NOMO-1 (cell line): Measurements from ENCODE around the gene PRKCH.

ENCODE experiments used
- DNase-seq, 2 experiments: peaks; one replicate each; lab custom pipeline; 2025; ENCODE audit not compliant: unreplicated experiment in 2 of 2; lab: John Stamatoyannopoulos, UW

PRKCH gene

GRCh38 chr14:61321385-61322010, at the start of gene PRKCH:
Gene PRKCH (plus strand): TSS chr14:61321579. CDS start chr14:61322102, 523 bp downstream.
- DNase-seq: peak; percentile 61 to 71

DNA sequence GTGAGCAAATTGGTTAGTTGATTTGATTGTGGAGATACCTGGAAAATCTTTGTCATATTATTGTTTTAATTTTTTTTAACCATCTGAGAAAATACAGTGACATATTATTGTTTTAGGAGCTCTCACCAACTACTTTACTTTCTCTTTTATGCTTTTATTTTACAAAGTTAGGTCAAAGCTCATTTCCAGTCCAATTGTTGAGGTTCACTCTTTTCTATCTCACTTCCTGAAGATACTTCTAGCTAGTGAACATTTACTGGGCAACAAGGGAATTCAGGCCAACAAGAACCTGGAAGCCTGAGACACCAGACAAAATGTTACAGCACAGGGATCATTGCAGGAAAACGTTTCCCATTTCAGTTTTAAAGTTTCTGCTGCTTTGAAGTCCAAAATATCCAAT, 44.1 kb upstream of the PRKCH start:
- no peak for DNase-seq

- no peak for DNase-seq
These were observed 43.6 kb upstream of the PRKCH start for GRCh38 chr14:61277784-61278183.

DNA sequence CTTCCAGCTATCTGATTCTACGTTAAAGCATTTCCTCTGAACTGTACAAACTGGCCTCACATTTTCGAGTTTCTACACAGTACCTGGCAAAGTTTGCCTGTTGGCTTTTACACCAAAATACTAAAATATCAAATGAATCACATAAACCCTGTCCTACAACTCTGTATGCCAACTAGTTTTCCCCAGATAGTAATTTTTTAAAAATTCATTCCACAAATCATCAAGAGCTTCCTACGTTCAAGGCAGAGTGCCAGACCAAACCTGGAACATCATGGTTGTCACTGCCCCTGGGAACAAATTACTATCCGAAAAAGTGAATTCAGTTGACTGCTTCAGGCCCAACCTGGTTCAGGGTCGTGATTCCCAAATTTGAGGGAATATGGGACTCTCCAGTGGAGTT, 42.3 kb upstream of the PRKCH start:
- no peak for DNase-seq

DNA sequence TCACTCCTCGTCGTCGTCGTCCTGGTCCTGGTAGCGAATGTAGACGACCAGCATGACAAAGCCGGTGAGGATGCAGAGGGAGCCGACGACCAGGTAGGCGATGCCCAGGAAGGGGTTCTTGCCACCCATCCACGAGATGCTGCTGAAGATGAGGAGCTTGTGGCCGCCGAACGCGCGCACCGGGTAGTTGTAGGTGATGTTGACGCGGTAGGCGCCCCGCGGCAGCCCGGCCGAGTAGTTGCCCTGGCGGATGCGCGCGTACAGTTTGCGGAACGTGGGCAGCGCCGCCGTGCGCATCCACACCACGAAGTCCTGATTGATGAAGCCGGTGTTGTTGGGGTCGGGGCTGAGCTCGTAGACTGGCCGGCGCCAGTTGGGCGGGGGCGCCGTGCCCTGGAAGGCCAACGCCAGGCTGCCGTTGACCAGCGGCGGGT, 41.3 kb upstream of the PRKCH start:
- no peak for DNase-seq

DNA sequence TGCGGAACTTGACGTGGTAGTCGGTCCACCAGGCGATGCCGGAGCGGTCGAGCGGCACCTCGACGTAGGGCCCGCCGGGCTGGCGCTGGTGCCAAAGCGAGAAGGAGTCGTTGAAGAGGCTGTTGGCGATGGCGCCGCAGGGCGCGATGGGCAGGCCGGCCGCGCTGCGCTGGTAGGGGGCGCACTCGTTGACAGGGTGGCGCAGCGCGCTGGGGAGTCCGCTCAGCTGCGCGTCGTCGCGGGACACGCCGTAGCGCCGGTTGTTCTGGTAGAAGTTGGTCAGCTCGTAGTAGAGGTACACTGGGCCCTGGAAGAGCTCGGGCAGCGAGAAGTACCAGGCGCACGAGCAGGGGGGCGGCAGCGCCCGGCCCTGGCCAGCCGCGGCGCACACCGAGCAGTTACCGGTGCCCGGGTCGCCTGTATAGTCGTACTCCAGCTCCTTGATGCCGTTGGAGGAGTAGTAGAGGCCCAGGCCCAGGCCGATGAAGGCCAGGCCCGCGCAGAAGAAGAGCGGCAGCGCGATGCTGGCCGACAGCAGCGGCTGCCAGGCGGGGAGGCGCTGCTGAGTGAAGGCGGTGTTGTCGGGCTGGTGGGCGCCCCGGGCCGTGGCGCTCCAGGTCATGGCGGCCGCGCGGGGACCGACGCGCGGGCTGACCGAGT, 40.7 kb upstream of the PRKCH start:
- no peak for DNase-seq

DNA sequence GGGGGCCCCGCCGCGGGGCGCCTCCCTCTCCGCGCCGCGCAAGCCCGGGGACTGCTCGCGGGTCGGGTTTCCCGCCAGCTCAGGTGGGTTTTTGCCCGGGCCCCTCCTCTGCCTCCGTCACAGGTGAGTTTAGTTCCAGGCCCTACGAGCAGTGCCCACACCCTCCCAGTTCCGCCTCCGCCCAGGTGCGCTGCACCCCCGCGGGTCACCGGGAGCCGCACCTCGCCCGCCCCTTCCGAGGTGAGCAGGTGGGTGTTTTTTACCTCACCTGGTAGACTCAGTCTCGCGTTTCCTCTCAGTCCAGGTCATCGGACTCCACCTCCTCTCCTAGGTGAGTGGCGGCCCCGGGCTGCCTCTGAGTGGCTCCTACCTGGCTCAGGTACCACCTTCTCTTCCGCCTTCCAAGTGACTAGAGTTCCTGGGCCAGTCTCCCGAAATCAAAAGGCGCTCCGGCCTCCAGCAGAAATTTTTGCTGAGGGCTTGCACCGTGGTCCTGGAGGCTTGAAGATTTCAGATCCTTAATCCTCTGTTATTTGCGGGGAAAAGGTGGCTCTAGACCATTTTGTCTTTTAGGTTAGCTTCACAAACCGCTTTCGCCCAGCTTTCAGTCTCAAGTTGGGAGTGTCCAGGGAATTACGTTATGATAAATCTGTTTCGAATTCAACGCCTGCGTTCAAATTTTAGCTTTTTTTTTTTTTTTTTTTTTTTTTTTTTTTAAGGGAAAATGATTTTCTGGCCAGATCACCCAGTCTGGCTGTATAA, 40.0 kb upstream of the PRKCH start, which contains the start of gene TMEM30B:
Gene TMEM30B (minus strand): TSS at position 153 of the 762 bp plus-strand sequence. CDS start 191 bp downstream, outside the sequence.
- no peak for DNase-seq

- no peak for DNase-seq
These were observed 39.5 kb upstream of the PRKCH start for GRCh38 chr14:61281948-61282275.

DNA sequence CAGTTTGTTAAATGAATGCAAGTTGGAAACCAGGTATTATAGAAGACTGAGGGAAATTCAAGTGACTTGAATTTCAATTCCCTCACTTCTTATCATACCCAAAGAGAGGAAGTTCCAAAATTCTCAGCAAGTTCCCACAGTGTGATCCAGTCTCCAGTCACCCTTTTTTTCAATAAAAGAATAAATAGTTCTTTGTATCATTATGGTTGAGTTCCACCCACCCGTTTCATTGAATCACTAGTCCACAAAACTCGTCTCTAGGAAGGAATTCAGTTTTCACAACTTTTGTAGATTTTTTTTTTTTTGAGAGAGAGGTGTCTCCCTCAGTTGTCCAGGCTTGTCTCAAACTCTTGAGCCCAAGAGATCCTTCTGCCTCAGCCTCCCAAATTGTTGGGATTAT, 38.6 kb upstream of the PRKCH start:
- DNase-seq: no peak

DNA sequence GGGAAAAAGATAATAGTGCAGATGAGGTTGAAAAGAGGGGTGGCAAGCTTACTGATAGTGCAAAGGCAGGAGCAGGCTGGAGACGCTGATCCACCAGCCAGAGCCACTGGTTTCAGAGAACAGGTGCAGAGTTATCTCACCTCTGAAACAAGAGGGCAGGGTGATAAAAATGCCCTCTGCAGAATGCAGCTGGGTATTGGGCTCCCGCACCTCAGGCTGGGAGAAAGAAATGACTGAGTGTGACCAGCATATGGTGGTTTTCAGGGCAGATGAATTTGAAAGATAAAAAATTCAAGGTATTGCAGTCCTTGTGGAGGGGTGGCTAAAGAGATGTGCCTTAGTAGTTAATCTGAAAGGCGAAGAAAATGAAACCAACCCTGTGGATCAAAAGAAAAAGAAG, 37.4 kb upstream of the PRKCH start:
- no peak for DNase-seq

DNA sequence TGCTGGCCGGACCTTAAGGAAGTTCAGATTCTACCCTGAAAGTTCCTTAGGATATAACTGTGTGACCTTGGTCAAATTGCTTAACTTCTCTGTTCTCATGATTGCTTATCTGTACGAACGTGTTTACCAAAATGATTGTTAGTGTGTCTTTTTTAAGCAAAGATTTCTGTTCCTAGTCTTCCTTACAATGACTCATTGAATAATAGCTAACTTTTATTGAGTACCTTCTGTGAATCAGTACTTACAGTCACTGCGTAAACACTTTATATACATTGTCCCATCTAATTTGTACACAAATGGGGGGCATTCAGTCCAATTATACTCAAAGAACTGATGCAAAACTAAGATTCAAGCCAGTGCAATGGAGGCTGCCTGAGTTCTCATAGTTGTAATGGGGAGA, 36.0 kb upstream of the PRKCH start:
- DNase-seq: no peak

DNA sequence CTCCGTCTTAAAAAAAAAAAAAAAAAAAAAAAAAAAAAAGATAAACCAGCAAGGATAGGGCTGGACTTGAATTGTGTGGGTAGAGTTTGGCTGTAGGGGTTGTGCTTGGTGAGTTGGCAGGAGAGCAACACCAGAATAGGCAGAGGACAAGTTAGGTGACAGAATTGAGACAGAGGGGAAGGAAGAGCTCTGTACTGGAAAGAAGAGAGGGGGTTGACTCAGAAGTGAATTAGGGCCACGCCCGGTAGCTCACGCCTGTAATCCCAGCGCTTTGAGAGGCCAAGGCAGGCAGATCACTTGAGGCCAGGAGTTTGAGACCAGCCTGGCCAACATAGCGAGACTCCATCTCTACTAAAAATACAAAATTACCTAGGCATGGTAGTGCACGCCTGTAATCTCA, 34.2 kb upstream of the PRKCH start:
- no peak for DNase-seq

DNA sequence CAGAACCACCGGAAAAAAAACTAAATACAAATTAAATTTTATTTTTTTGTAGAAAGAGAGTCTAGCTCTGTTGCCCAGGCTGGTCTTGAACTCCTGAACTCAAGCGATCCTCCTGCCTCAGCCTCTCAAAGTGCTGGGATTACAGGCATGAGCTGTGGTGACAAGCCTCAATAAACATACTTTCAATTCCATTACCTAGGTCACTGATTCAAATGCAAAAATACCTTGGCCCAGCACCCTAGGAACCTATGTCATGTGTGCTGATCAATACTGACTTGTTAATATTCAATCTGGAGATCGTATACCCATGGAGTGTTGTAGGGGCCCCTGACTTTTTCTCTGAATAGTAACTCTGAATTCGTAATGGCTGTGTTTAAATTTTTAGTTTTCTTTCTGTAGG, 33.2 kb upstream of the PRKCH start:
- no peak for DNase-seq

DNA sequence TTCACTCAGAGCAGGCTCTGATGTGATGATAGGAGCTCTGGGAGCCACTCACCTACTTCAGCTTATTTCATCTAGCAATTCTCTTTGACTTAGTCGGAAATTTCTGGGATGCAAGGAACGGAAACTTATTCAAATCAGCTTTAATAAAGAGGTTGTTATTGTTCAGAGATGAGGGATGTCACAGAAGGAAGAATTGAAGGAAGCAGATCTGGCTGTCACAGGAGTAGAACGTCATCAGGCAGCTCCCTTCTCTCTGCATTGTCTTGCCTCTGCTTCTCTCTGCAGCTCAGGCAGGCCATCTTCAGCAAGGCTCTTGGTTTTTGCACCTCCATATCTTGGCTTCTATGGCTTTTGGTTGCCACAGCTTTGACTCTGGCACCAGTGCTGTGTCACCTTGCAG, 32.7 kb upstream of the PRKCH start:
- DNase-seq: no peak

DNA sequence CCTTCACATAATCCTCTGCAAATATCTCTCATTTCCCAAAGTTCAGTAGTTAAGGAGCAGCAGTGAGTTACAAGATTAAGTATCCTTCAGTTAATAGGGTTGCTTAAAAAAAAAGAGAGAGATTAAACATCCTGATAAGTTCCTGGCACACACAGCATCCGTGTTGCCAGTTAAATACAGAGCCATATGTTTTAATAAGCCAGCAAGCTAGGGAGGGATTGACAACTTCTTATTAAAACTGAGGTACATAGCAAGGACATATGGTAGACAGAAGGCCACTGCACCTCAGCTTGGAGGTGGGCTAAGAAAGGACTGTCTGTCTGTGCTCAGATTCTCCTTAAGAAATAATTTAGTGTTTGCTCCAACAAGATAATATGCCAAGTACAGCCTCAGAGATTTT, 30.7 kb upstream of the PRKCH start:
- no peak for DNase-seq

GRCh38 chr14:61296151-61296550, 25.2 kb upstream of the PRKCH start:
- no peak for DNase-seq

GRCh38 chr14:61296719-61297502, 24.5 kb upstream of the PRKCH start:
- peak in 1 of 2 experiments; percentile 40 for DNase-seq

DNA sequence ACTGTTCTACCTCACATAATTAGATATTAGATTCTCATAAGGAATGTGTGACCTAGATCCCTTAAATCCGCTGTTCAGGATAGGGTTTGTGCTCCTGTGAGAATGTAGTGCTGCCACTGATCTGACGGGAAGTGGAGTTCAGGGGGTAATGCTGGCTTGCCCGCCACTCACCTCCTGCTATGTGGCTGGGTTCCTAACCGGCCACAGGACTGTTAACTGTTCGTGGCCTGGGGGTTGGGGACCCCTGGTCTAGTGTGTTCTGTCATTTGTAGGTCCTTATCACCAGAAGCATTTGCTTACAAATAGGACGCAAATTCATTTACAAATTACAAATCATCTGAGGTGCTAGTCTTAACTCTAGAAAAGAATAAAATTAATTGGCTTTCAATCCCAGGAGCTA, 23.8 kb upstream of the PRKCH start:
- DNase-seq: no peak

GRCh38 chr14:61298824-61299223, 22.6 kb upstream of the PRKCH start:
- DNase-seq: no peak

DNA sequence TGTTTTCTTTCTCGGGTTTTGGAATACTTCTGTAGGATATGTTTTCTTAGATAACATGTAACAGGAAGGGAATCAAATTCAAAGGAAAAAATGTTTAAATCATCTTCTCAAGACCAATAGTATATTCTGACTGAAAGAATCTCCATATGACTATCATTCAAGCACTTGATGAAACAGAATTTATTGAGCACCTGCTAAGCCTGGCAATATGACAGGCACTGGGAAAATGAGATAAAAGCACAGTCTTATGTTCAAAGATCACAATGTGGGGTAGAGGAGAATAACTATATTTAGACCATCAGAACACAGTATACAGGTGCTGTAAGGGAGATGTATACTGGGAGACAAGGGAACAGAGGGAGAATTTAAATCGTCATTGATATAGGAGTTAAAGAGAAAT, 21.2 kb upstream of the PRKCH start:
- no peak for DNase-seq

DNA sequence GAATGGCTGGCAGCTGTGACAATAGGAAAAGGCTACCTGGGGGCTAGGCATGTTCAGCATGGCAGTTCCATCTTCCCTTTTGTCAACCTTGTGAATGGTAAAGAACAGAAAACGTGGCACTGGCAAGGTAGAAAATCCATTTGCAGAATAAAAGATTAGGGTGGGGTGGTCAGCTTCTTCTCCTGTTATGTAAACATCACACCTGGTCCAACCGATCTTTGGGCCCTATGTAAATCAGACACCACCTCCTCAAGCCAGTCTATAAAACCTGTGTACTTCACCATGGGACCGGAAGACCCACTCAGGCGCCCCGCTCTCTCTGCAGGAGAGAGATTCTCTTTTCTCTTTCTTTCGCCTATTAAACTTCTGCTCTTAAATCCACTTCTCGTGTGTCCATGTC, 20.6 kb upstream of the PRKCH start:
- DNase-seq: no peak
